Endothelial cell of umbilical vein (primary cell): ENCODE data around the gene TBX21. TPM values are rescaled to one million over a fixed set of nuclear protein-coding genes. Genes with fewer than 3 reads are reported as not detected.

Source experiments
- BruUV-seq: library from RNA; stranded (reverse); fragments of 400-500 nt; replicated peaks from 2 replicates; lab custom pipeline; 2021; lab: Mats Ljungman, UMichigan
- CTCF ChIA-PET: fragments of 300-600, 350-600 bp; sonication (Branson Sonifier 250); formaldehyde crosslinking; loops from one replicate; lab custom pipeline; 2021; ENCODE audit warnings: antibody characterized with exemption, inconsistent platforms; lab: Charles Lee
- POLR2A ChIA-PET: fragments of 300-600, 350-600 bp; sonication (Branson Sonifier 250); formaldehyde crosslinking; loops from one replicate; lab custom pipeline; 2021; ENCODE audit warnings: antibody characterized with exemption, inconsistent platforms; lab: Charles Lee
- DNase-seq: peaks from one replicate; pipeline ENCODE4 v3.0.0-alpha.2; 2011; ENCODE audit warnings: low read depth, low spot score
- FAIRE-seq: peaks from 2 replicates; lab custom pipeline; 2011; peaks lifted over from hg19 to GRCh38; lab: Jason Lieb, UNC
- H2AFZ ChIP-seq: 2 replicates; pipeline ENCODE4 v1.6.0; 2012; ENCODE audit warnings: low read depth, low read length, control low read depth, inconsistent platforms
- H3K27ac ChIP-seq: 2 replicates; pipeline ENCODE4 v1.5.1; 2011; ENCODE audit warnings: low read depth, mild to moderate bottlenecking, control low read depth, low read length, moderate library complexity; ENCODE audit not compliant: insufficient read depth
- H3K27me3 ChIP-seq, 2 experiments: 2 replicates each; pipeline versions ENCODE4 v1.6.0 to v1.6.1; 2011; ENCODE audit warnings: low read length in 2 of 2, mixed read lengths in 1 of 2; ENCODE audit not compliant: control insufficient read depth in 2 of 2, insufficient read depth in 2 of 2
- H3K36me3 ChIP-seq, 2 experiments: 2 replicates in 1 of 2; 3 replicates in 1 of 2; pipeline ENCODE4 v1.5.1; 2011; ENCODE audit warnings: low read length in 2 of 2, mild to moderate bottlenecking in 1 of 2, moderate library complexity in 1 of 2; ENCODE audit not compliant: control insufficient read depth in 2 of 2, insufficient read depth in 2 of 2; ENCODE audit errors: extremely low read depth in 1 of 2
- H3K4me1 ChIP-seq: 3 replicates; pipeline ENCODE4 v1.5.1; 2011; ENCODE audit warnings: mild to moderate bottlenecking, low read length; ENCODE audit not compliant: control insufficient read depth, insufficient read depth; ENCODE audit errors: extremely low read depth
- H3K4me2 ChIP-seq: 2 replicates; pipeline ENCODE4 v1.6.1; 2011; ENCODE audit warnings: low read length, control low read depth, mixed read lengths; ENCODE audit not compliant: insufficient read depth
- H3K4me3 ChIP-seq, 3 experiments: fragments of 200-600 bp in 1 of 3; sonication (generic), shearing (Covaris generic) in 1 of 3; replicated peaks in 1 of 3; 2 replicates each; pipeline ENCODE4 v1.5.1; 2011 to 2016; ENCODE audit warnings: control low read depth in 3 of 3, low read length in 3 of 3, mild to moderate bottlenecking in 2 of 3, inconsistent platforms in 1 of 3, low read depth in 1 of 3, moderate library complexity in 1 of 3; ENCODE audit not compliant: insufficient read depth in 1 of 3
- H3K79me2 ChIP-seq: 2 replicates; pipeline ENCODE4 v1.6.0; 2012; ENCODE audit warnings: low read length, inconsistent platforms; ENCODE audit not compliant: control insufficient read depth, insufficient read depth
- H3K9ac ChIP-seq: replicated peaks from 2 replicates; pipeline ENCODE3; 2011; ENCODE audit warnings: low read length, control low read depth; ENCODE audit not compliant: insufficient read depth; ENCODE audit errors: extremely low read depth
- H3K9me1 ChIP-seq: replicated peaks from 3 replicates; pipeline ENCODE4 v1.6.0; 2011; ENCODE audit warnings: mild to moderate bottlenecking, low read length; ENCODE audit not compliant: control insufficient read depth, insufficient read depth; ENCODE audit errors: extremely low read depth
- H3K9me3 ChIP-seq: replicated peaks from 2 replicates; pipeline ENCODE4 v1.5.1; 2012; ENCODE audit warnings: low read length, inconsistent platforms; ENCODE audit not compliant: control insufficient read depth, insufficient read depth
- H4K20me1 ChIP-seq: replicated peaks from 2 replicates; pipeline ENCODE3; 2011; ENCODE audit warnings: mild to moderate bottlenecking, low read length; ENCODE audit not compliant: control insufficient read depth, insufficient read depth; ENCODE audit errors: extremely low read depth
- EZH2 ChIP-seq: IDR thresholded peaks from 2 replicates; pipeline ENCODE4 v1.6.1; 2012; ENCODE audit warnings: borderline replicate concordance, low read depth, mild to moderate bottlenecking, moderate library complexity, low read length, inconsistent platforms; ENCODE audit not compliant: severe bottlenecking
- FOS ChIP-seq: IDR thresholded peaks from 2 replicates; pipeline ENCODE4 v1.6.1; 2011; ENCODE audit warnings: mild to moderate bottlenecking, low read length, moderate library complexity, borderline replicate concordance; ENCODE audit not compliant: insufficient read depth
- GATA2 ChIP-seq: IDR thresholded peaks from 2 replicates; pipeline ENCODE4 v1.7.0; 2011; ENCODE audit warnings: low read depth, mild to moderate bottlenecking, moderate library complexity, mixed read lengths, low read length; ENCODE audit not compliant: insufficient read length, insufficient read depth
- JUN ChIP-seq: IDR thresholded peaks from 2 replicates; pipeline ENCODE4 v1.6.1; 2011; ENCODE audit warnings: borderline replicate concordance, low read depth; ENCODE audit not compliant: insufficient read length, insufficient read depth
- MYC ChIP-seq: IDR thresholded peaks from one replicate; pipeline ENCODE4 v1.6.1; 2011; ENCODE audit warnings: mild to moderate bottlenecking, low read depth, low read length
- POLR2A ChIP-seq: IDR thresholded peaks from 2 replicates; pipeline ENCODE4 v1.6.1; 2012; ENCODE audit warnings: low read depth, mild to moderate bottlenecking, control low read depth, low read length
- POLR2AphosphoS5 ChIP-seq: IDR thresholded peaks from 2 replicates; pipeline ENCODE4 v1.6.1; 2012; ENCODE audit warnings: low read depth, mild to moderate bottlenecking, control low read depth, low read length, moderate library complexity; ENCODE audit not compliant: insufficient read depth
- dilution Hi-C: fragments of 300-500 bp; cut with MboI; formaldehyde crosslinking; loops from one replicate; pipeline ENCODE4 v1.15.0; 2019; ENCODE audit warnings: low sequenced_read_pairs; ENCODE audit not compliant: extremely low pct_ligation_motif_present
- intact Hi-C: fragments of 100-400 bp; cut with micrococcal nuclease; formaldehyde crosslinking; loops from one replicate; pipeline ENCODE4 v1.10.0; 2022
- polyA plus RNA-seq, 4 experiments: library from polyadenylated mRNA; depleted of rRNA in 3 of 4; stranded (reverse) in 3 of 4; unstranded in 1 of 4; fragments of >200 nt; gene quantifications; 2 replicates each; pipeline versions ENCODE4 v1.2.1 to v1.2.3, GENCODE V29; 2011 to 2012; ENCODE audit warnings: missing spikeins in 1 of 4
- total RNA-seq: library from RNA; stranded (reverse); gene quantifications from 2 replicates; pipeline ENCODE4 v1.2.3, GENCODE V29; 2021
- TF ChIP-seq, protein P1 (sequence below), 2 donors: IDR thresholded peaks; 1 replicate in 1 of 2; 2 replicates in 1 of 2; pipeline ENCODE4 v1.5.1; 2011; ENCODE audit warnings: low read length in 2 of 2, mild to moderate bottlenecking in 2 of 2, moderate library complexity in 2 of 2, control low read depth in 1 of 2, inconsistent platforms in 1 of 2, low read depth in 1 of 2; ENCODE audit not compliant: insufficient read depth in 1 of 2; ENCODE audit errors: extremely low read depth in 1 of 2
- TF ChIP-seq, protein P2 (sequence below): IDR thresholded peaks from 2 replicates; pipeline ENCODE4 v1.6.1; 2011; ENCODE audit not compliant: insufficient read depth, insufficient read length

TBX21 gene
- total and polyA plus RNA-seq, 2 donors (not counting 3 experiments of a cell fraction or from before 2014, with no cell fraction given): not detected

DNA sequence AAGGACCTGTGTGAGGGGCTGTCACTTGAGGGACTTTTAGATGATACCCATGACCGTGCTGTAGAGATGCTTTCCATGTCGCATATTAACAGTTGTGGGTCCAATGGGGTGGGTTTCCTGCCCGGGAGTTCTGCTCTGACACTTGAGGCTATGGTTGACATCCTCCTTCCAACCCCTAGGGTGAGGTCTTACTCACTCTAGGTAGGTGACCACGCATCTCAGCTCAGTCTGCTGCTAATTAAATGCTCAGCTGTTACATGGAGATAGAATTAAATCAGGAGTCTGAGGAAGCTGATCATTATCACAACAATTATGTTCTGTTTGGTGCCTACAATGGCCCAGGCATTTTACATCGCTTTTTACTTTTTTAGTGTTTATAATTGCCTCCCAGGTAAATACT is 48.4 kb downstream of the TBX21 start:
- ChIA-PET CTCF (interaction anchor here (0.6 to 1.9 kb wide), 4 partner anchors 9 to 223 kb away, joined by 3 to 5 read pairs (median 4); no protein-coding TSS in a partner anchor), POLR2A (no interaction called here)
- Histone ChIP-seq H3K9ac (no peak overlapping the region), H3K27me3 (peaks cover 14 to 17% of the 10 kb centered on the region in 2 experiments), H2AFZ (no peak overlapping the region), H3K9me1 (no peaks in the 10 kb centered on the region), H3K9me3 (no peaks in the 10 kb centered on the region), H3K79me2 (no peaks in the 10 kb centered on the region), H3K4me3 (no peak overlapping the region), H3K4me2 (no peak overlapping the region), H3K4me1 (no peaks in the 10 kb centered on the region), H4K20me1 (no peaks in the 10 kb centered on the region), H3K27ac (no peak overlapping the region), H3K36me3 (no peaks in the 10 kb centered on the region)
- BruUV-seq: no TSS peak
- FAIRE-seq: no peak
- intact Hi-C loops: no loop called here
- dilution Hi-C loops: no loop called here
- TF ChIP-seq GATA2 (no peak), JUN (no peak), POLR2AphosphoS5 (no peak), FOS (no peak), MYC (no peak), POLR2A (no peak), EZH2 (no peak)
- TF ChIP-seq, protein P1, sequence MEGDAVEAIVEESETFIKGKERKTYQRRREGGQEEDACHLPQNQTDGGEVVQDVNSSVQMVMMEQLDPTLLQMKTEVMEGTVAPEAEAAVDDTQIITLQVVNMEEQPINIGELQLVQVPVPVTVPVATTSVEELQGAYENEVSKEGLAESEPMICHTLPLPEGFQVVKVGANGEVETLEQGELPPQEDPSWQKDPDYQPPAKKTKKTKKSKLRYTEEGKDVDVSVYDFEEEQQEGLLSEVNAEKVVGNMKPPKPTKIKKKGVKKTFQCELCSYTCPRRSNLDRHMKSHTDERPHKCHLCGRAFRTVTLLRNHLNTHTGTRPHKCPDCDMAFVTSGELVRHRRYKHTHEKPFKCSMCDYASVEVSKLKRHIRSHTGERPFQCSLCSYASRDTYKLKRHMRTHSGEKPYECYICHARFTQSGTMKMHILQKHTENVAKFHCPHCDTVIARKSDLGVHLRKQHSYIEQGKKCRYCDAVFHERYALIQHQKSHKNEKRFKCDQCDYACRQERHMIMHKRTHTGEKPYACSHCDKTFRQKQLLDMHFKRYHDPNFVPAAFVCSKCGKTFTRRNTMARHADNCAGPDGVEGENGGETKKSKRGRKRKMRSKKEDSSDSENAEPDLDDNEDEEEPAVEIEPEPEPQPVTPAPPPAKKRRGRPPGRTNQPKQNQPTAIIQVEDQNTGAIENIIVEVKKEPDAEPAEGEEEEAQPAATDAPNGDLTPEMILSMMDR (IDR thresholded peaks at IDR 0.05; ENCODE audit: extremely low read depth in 1 of 2, insufficient read depth in 1 of 2, low read depth in 1 of 2, low read length in 2 of 2): no peak
- TF ChIP-seq, protein P2, sequence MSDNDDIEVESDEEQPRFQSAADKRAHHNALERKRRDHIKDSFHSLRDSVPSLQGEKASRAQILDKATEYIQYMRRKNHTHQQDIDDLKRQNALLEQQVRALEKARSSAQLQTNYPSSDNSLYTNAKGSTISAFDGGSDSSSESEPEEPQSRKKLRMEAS: no peak
- no peak for DNase-seq
